Right lobe of liver (tissue), 4 donors: ENCODE data around the gene HYDIN.
"Not testable (repeated sequence)": the region's sequence is repeated elsewhere in the genome, so short reads cannot be mapped to it uniquely, and the experiment has no call there.

ENCODE experiments used
- POLR2A ChIP-seq: fragments of 450-650 bp; IDR thresholded peaks from one replicate; pipeline ENCODE4 v1.6.1; 2017; ENCODE audit warnings: antibody characterized with exemption, mild to moderate bottlenecking
- TF ChIP-seq, protein P1 (sequence below), 4 donors: fragments of 200-600 bp in 3 of 4; fragments of 450-650 bp in 1 of 4; IDR thresholded peaks; one replicate each; pipeline versions ENCODE4 v1.5.1 to v1.8.0; 2016 to 2022; ENCODE audit warnings: antibody characterized with exemption in 4 of 4, mild to moderate bottlenecking in 2 of 4
- donor health status: DM: no; HTN: no; CAD: no.
- donor health status: DM: no; HTN: no; CAD: no.
- donor health status: DM: no; HTN: yes; CAD: no.

- TF ChIP-seq, protein P1, sequence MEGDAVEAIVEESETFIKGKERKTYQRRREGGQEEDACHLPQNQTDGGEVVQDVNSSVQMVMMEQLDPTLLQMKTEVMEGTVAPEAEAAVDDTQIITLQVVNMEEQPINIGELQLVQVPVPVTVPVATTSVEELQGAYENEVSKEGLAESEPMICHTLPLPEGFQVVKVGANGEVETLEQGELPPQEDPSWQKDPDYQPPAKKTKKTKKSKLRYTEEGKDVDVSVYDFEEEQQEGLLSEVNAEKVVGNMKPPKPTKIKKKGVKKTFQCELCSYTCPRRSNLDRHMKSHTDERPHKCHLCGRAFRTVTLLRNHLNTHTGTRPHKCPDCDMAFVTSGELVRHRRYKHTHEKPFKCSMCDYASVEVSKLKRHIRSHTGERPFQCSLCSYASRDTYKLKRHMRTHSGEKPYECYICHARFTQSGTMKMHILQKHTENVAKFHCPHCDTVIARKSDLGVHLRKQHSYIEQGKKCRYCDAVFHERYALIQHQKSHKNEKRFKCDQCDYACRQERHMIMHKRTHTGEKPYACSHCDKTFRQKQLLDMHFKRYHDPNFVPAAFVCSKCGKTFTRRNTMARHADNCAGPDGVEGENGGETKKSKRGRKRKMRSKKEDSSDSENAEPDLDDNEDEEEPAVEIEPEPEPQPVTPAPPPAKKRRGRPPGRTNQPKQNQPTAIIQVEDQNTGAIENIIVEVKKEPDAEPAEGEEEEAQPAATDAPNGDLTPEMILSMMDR (IDR thresholded peaks at IDR 0.05) = not testable (repeated sequence)
- TF ChIP-seq POLR2A = not testable (repeated sequence)
These were observed 412.4 kb downstream of the HYDIN start for GRCh38 chr16:70818088-70818487.
